ENCODE measurements around the gene IFT43.
A peak's percentile ranks its signal among the peaks of the same experiment; 100 is the strongest.

IFT43 gene

GRCh38 chr14:76011930-76012329 lies 26.4 kb downstream of the IFT43 start:
- no peak for TF ChIP-seq CTCF (conservative IDR thresholded peaks at IDR 0.05; ENCODE audit: low read depth, low read length)
- no peak overlapping the region for H3K4me3 ChIP-seq (ENCODE audit: low read depth, low read length)
- no peak for DNase-seq (ENCODE audit: low read depth)

- H3K4me3 ChIP-seq (ENCODE audit: low read depth, low read length): no peak overlapping the region
- peak; percentile 84 for DNase-seq (ENCODE audit: low read depth)
- TF ChIP-seq CTCF (conservative IDR thresholded peaks at IDR 0.05; ENCODE audit: low read depth, low read length): peak; percentile 36
Measured at GRCh38 chr14:76012354-76012753, 26.8 kb downstream of the IFT43 start.

- no peak for DNase-seq (ENCODE audit: low read depth)
- H3K4me3 ChIP-seq (ENCODE audit: low read depth, low read length): no peak overlapping the region
- no peak for TF ChIP-seq CTCF (conservative IDR thresholded peaks at IDR 0.05; ENCODE audit: low read depth, low read length)
Measured at GRCh38 chr14:76015191-76015590, 29.6 kb downstream of the IFT43 start.

GRCh38 chr14:76015668-76016067 lies 30.1 kb downstream of the IFT43 start:
- H3K4me3 ChIP-seq (ENCODE audit: low read depth, low read length): no peak overlapping the region
- TF ChIP-seq CTCF (conservative IDR thresholded peaks at IDR 0.05; ENCODE audit: low read depth, low read length): no peak
- DNase-seq (ENCODE audit: low read depth): no peak

- H3K4me3 ChIP-seq (ENCODE audit: low read depth, low read length): no peak overlapping the region
- no peak for DNase-seq (ENCODE audit: low read depth)
- TF ChIP-seq CTCF (conservative IDR thresholded peaks at IDR 0.05; ENCODE audit: low read depth, low read length): no peak
Measured at GRCh38 chr14:76019676-76020075, 34.1 kb downstream of the IFT43 start.

- H3K4me3 ChIP-seq (ENCODE audit: low read depth, low read length): no peak overlapping the region
- no peak for TF ChIP-seq CTCF (conservative IDR thresholded peaks at IDR 0.05; ENCODE audit: low read depth, low read length)
- no peak for DNase-seq (ENCODE audit: low read depth)
Measured at GRCh38 chr14:76022991-76023390, 37.4 kb downstream of the IFT43 start.

- no peak for DNase-seq (ENCODE audit: low read depth)
- TF ChIP-seq CTCF (conservative IDR thresholded peaks at IDR 0.05; ENCODE audit: low read depth, low read length): no peak
- no peak overlapping the region for H3K4me3 ChIP-seq (ENCODE audit: low read depth, low read length)
Measured at GRCh38 chr14:76023757-76024156, 38.2 kb downstream of the IFT43 start.
